Prostate gland (tissue), 2 donors: Measurements from ENCODE around the gene PRAMEF20.

Experiments
- POLR2A ChIP-seq: fragments of 450-650 bp; IDR thresholded peaks from one replicate; pipeline ENCODE4 v1.6.1; 2016; ENCODE audit warnings: antibody characterized with exemption, mild to moderate bottlenecking
- TF ChIP-seq, protein P1 (sequence below), 4 experiments: fragments of 200-600 bp in 2 of 4; fragments of 450-650 bp in 2 of 4; sonication (generic) in 2 of 4; IDR thresholded peaks; 1 replicate in 3 of 4; 2 replicates in 1 of 4; pipeline ENCODE4 v1.5.1; 2016 to 2019; ENCODE audit warnings: antibody characterized with exemption in 4 of 4, mild to moderate bottlenecking in 2 of 4, moderate library complexity in 2 of 4

DNA sequence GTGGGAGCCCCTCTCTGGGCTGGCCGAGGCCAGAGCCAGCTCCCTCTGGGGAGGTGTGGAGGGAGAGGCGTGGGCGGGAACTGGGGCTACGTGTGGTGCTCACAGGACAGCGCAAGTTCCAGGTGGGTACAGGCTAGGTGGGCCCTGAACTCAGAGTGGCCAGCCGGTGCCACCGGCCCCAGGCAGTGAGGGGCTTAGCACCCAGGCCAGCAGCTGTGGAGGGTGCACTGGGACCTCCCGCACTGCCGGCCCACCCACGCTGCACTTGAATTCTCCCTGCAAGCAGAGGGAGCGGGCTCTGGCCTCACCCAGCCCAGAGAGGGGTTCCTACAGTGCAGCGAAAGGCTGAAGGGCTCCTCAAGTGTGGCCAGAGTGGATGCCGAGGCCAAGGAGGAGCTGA is 20.2 kb downstream of the PRAMEF20 start:
- TF ChIP-seq, protein P1, sequence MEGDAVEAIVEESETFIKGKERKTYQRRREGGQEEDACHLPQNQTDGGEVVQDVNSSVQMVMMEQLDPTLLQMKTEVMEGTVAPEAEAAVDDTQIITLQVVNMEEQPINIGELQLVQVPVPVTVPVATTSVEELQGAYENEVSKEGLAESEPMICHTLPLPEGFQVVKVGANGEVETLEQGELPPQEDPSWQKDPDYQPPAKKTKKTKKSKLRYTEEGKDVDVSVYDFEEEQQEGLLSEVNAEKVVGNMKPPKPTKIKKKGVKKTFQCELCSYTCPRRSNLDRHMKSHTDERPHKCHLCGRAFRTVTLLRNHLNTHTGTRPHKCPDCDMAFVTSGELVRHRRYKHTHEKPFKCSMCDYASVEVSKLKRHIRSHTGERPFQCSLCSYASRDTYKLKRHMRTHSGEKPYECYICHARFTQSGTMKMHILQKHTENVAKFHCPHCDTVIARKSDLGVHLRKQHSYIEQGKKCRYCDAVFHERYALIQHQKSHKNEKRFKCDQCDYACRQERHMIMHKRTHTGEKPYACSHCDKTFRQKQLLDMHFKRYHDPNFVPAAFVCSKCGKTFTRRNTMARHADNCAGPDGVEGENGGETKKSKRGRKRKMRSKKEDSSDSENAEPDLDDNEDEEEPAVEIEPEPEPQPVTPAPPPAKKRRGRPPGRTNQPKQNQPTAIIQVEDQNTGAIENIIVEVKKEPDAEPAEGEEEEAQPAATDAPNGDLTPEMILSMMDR (IDR thresholded peaks at IDR 0.05): no peak
- no peak for TF ChIP-seq POLR2A
